Measurements from ENCODE around the gene MIEF1.

DNA sequence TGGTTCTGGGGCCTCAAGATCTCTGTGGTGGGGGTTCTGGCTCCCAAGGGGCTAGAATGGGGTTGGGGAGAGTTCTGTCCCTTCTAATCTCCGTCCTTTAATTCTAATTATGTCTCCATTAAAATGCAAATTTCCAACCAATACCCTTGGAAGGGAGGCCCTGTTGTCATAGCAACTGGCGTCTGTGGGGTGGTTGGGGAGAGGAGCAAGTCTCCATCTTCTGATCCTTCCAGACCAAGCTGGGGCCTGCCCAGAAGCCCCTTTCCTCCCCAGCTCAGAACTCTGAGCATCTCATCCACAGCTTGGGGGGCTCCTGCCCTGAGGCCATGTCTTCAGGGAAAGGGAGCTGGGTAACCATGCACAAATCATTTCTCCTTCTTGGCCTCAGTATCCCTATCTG lies 35.9 kb downstream of the MIEF1 start:
- TF ChIP-seq POLR2AphosphoS5 (IDR thresholded peaks at IDR 0.05) (no peak), EP300 (IDR thresholded peaks at IDR 0.05) (no peak), POLR2A (IDR thresholded peaks at IDR 0.05) (no peak)
- TF ChIP-seq, protein P1, sequence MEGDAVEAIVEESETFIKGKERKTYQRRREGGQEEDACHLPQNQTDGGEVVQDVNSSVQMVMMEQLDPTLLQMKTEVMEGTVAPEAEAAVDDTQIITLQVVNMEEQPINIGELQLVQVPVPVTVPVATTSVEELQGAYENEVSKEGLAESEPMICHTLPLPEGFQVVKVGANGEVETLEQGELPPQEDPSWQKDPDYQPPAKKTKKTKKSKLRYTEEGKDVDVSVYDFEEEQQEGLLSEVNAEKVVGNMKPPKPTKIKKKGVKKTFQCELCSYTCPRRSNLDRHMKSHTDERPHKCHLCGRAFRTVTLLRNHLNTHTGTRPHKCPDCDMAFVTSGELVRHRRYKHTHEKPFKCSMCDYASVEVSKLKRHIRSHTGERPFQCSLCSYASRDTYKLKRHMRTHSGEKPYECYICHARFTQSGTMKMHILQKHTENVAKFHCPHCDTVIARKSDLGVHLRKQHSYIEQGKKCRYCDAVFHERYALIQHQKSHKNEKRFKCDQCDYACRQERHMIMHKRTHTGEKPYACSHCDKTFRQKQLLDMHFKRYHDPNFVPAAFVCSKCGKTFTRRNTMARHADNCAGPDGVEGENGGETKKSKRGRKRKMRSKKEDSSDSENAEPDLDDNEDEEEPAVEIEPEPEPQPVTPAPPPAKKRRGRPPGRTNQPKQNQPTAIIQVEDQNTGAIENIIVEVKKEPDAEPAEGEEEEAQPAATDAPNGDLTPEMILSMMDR (IDR thresholded peaks at IDR 0.05), result no peak

Measured in stomach (tissue), 4 donors.